Body of pancreas (tissue), 4 donors: ENCODE data around the gene SLC35D2.

Experiments used
- POLR2A ChIP-seq, 3 donors: fragments of 450-650 bp; IDR thresholded peaks; one replicate each; pipeline ENCODE4 v1.6.1; 2016; ENCODE audit warnings: antibody characterized with exemption in 3 of 3, mild to moderate bottlenecking in 2 of 3
- TF ChIP-seq, protein P1 (sequence below), 7 experiments: fragments of 450-650 bp in 4 of 7; fragments of 200-600 bp in 3 of 7; sonication (generic) in 3 of 7; IDR thresholded peaks; one replicate each; pipeline ENCODE4 v1.5.1; 2016 to 2019; ENCODE audit warnings: antibody characterized with exemption in 7 of 7

DNA sequence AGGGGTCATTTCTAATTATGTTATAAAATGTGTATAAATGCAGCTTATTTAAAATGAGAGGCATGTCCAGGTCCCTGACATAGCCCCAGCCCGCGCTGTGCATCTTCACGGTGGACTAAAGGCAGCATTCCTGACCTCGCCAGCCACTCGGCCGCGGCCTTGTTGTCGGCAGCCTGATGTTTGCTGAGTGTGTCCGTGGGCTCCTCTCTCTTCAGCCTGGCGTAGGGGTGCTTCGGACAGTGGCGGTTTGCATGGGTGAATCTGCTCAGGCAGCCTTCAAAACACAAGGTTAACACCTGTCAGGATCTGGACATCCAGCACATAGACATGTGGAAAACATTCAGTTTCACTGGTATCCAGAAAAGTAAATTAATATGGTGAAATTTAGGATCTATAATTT, 8.8 kb upstream of the SLC35D2 start:
- TF ChIP-seq, protein P1, sequence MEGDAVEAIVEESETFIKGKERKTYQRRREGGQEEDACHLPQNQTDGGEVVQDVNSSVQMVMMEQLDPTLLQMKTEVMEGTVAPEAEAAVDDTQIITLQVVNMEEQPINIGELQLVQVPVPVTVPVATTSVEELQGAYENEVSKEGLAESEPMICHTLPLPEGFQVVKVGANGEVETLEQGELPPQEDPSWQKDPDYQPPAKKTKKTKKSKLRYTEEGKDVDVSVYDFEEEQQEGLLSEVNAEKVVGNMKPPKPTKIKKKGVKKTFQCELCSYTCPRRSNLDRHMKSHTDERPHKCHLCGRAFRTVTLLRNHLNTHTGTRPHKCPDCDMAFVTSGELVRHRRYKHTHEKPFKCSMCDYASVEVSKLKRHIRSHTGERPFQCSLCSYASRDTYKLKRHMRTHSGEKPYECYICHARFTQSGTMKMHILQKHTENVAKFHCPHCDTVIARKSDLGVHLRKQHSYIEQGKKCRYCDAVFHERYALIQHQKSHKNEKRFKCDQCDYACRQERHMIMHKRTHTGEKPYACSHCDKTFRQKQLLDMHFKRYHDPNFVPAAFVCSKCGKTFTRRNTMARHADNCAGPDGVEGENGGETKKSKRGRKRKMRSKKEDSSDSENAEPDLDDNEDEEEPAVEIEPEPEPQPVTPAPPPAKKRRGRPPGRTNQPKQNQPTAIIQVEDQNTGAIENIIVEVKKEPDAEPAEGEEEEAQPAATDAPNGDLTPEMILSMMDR (IDR thresholded peaks at IDR 0.05), result no peak
- no peak for TF ChIP-seq POLR2A (IDR thresholded peaks at IDR 0.05)
